Mammary epithelial cell (primary cell): ENCODE data around the gene TCP11.

Experiments used
- CTCF ChIP-seq, 2 donors: IDR thresholded peaks in 1 of 2; conservative IDR thresholded peaks in 1 of 2; 2 replicates each; pipeline ENCODE4 v1.5.1; 2011 to 2012; ENCODE audit warnings: inconsistent platforms in 2 of 2, low read length in 2 of 2, mild to moderate bottlenecking in 2 of 2, control low read depth in 1 of 2, low read depth in 1 of 2; ENCODE audit not compliant: insufficient read depth in 1 of 2; ENCODE audit errors: extremely low read depth in 1 of 2
- EZH2 ChIP-seq: IDR thresholded peaks from 2 replicates; pipeline ENCODE4 v1.6.1; 2012; ENCODE audit warnings: low read length, inconsistent platforms, borderline replicate concordance

GRCh38 chr6:35188886-35189285 lies 47.7 kb upstream of the TCP11 start:
- TF ChIP-seq CTCF (conservative IDR thresholded peaks at IDR 0.05 in 1 of 2, IDR thresholded peaks at IDR 0.05 in 1 of 2; ENCODE audit: extremely low read depth in 1 of 2, insufficient read depth in 1 of 2, low read depth in 1 of 2, low read length in 2 of 2), result no peak
- no peak for TF ChIP-seq EZH2
